ENCODE data around the gene HSD17B7.

HSD17B7 gene

DNA sequence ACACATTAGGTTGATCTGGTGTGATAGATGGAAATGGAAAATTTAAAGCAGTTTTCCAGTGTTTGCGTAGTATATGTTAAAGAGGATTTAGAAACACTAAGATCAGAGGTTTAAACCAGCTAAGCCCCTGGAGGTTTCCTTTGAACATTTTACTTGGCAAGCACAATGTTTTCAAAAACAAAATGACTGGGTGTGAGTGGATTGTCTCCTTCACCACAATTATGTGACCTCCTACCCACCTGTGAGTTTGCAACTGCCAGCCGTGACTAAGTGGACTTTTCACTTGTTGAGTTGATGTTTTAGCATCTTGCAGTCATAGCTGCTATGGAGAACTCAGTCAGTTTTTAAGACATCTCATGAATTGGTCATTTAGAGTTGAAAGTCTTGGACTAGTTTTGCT is 65.8 kb downstream of the HSD17B7 start:
- DNase-seq (ENCODE audit: low spot score), result no peak

DNA sequence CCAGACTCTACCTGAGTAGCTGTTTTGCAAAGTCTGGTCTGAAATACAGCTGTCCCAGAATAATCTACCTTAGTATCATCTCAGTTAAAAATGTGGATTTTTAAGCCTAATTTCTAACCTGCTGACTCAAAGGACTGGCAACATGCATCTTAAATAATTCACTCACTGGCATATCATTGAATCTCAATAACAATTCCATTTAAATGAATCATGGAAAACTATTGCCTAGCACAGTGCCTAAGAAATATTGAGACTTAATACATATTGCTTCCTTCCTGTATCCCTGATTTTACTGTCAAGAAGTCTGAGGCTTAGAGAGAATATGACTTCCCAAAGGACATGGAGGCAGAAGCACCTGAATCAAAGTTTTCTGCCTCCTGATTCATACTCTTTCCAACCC is 67.3 kb downstream of the HSD17B7 start:
- no peak for DNase-seq (ENCODE audit: low spot score)

DNA sequence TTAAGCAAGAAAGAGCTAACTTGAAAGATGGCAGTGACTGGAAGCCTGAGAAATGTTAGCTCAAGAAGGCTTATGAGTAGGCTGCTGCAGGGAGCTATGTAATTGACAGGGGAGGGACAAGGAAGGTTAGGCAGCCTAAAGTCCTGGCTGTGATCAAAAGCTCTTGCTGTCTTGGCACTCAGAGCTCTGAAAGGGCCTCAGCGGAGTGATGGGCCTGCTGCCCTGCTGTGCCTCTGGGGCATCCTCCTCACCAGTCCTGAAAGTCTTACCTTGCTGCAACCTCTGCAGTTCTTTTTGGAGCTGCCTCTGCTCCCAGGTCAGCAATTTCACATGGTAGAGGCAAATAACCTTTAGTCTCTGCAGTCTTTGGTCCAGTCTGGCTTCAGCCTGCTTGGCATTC is 68.7 kb downstream of the HSD17B7 start:
- DNase-seq (ENCODE audit: low spot score), result no peak

DNA sequence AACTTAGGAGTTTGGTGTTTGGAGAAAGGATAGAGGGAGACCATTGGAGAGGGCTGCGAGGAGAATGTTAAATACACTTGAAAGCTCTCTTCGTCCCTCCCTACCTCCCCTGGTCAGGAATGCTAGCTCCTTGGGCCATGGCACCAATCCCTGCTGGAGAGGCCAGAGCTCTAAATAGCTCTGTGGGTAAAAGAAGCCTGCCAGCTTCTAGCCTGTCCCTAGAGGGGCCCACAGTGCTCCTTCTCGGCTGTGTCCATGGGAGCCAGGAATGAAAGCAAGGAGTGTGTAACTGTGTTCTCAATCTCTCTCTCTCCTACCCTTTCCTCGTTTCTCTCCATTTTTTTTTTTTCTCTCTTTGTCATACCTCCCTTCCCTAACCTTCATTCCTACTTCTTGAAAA is 70.6 kb downstream of the HSD17B7 start, which contains the start of gene CCDC190:
Gene CCDC190, minus strand, starts transcription at position 75 of the 400 bp plus-strand sequence. CDS start 1,529 bp downstream, outside the sequence.
- no peak for DNase-seq (ENCODE audit: low spot score)

DNA sequence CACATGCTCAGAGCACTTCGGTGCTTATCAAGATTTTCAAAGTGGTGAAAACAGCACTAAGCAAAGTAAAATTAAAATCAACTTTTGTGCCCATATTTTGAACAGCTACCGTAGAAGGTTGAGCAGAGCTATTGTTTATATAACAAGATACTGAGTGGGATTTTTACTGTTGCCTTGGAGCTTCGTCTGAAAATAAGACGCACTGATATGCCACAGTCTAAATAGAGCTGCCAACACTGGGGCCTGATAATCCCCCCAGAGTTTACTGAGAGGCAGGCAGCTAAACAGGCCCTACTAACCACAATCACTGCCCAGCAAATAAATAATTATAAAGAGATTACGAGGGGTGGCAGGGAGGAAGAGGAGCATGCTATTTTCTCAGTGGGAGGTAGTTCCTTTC is 71.1 kb downstream of the HSD17B7 start:
- no peak for DNase-seq (ENCODE audit: low spot score)
